ENCODE measurements around the gene H1-8. TPM values are rescaled to one million over a fixed set of nuclear protein-coding genes. Genes with fewer than 3 reads are reported as not detected.

The H1-8 gene
- total and polyA plus RNA-seq, 9 of the 15 experiments (the other 6 are each of a cell fraction or from before 2014, with no cell fraction given), result not detected

GRCh38 chr3:129593230-129593594, 50.2 kb downstream of the H1-8 start (continued):
- TF ChIP-seq ATF6 (CRISPR knock-in tag; IDR thresholded peaks at IDR 0.05), result no peak
- no peak for TF ChIP-seq MYC (IDR thresholded peaks at IDR 0.05; ENCODE audit: low read depth, low read length)
- no peak for TF ChIP-seq MYC (CRISPR knock-in tag; IDR thresholded peaks at IDR 0.05; ENCODE audit: borderline replicate concordance, low read depth)
- TF ChIP-seq PRPF4 (IDR thresholded peaks at IDR 0.05; ENCODE audit: insufficient read depth, low read depth, low read length, poor library complexity, severe bottlenecking), result no peak
- no peak for TF ChIP-seq BRF2 (IDR thresholded peaks at IDR 0.05; ENCODE audit: borderline replicate concordance, insufficient read depth, insufficient read length)
- TF ChIP-seq CSDE1 (IDR thresholded peaks at IDR 0.05), result no peak
- no peak for TF ChIP-seq TRIM28 (IDR thresholded peaks at IDR 0.05)
- TF ChIP-seq RFX5 (IDR thresholded peaks at IDR 0.05; ENCODE audit: low read depth, low read length), result no peak
